GM21529 (cell line): ENCODE data around the gene OR2A7.
"Not testable (repeated sequence)": the region's sequence is repeated elsewhere in the genome, so short reads cannot be mapped to it uniquely, and the experiment has no call there.

Experiments used
- ATAC-seq: cut with Tn5 transposase; IDR thresholded peaks from one replicate; pipeline ENCODE4 v1.9.1; 2021; ENCODE audit not compliant: unreplicated experiment

The OR2A7 gene, protein sequence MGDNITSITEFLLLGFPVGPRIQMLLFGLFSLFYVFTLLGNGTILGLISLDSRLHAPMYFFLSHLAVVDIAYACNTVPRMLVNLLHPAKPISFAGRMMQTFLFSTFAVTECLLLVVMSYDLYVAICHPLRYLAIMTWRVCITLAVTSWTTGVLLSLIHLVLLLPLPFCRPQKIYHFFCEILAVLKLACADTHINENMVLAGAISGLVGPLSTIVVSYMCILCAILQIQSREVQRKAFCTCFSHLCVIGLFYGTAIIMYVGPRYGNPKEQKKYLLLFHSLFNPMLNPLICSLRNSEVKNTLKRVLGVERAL

DNA sequence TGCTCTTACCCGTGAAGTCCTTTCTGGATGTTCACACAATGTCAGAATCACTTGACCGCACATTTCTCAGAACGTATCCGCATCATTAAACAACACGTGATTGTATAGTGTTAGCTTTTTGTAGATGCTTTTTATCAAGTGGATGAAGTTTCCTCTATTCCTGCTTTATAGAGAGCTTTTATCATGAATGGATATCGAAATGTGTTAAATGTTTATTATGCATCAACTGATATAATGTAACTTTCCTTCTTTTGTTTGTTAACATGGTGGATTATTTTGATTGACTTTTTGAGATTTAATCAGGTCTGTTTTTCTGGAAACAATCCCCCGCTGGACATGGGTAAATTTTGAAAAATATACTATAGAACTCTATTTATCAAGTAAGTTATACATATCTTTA lies at the start of gene OR2A7:
OR2A7 (minus strand) TSS at position 101 of the 400 bp plus-strand sequence. CDS start 5,164 bp downstream, outside the sequence.
- not testable (repeated sequence) for ATAC-seq

DNA sequence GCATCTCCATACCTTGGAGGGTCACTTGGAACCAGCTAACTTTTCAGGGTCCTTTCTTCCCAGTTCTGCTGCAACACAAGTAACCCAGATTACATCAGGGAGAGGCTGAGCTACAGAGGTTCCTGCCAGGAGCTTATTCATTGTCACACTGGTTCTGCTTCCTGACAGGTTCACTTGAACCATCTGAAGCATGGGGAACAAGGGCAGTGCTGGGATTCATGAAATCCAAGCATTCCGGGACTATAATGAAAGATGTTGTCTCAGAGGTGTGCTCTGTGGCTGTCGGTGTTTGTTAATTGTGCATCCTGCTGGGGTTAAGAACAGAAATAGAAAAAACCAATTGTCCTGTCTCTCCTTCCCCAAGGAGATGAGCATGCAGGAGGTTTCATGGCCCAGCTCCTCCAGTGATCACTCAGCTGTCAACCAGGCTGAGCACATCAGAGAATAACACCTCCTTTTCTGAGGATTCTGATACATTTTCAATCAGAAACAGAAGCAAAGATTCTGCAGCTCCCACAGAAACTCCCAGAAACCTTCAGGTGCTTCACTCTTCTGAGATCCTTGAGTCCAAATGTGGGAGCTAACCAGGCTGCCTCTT lies 47.4 kb upstream of the OR2A7 start, which contains the start of gene OR2A1:
OR2A1 (plus strand) TSS at position 548 of the 598 bp plus-strand sequence. CDS start 5,706 bp downstream, outside the sequence.
- ATAC-seq, result not testable (repeated sequence)

DNA sequence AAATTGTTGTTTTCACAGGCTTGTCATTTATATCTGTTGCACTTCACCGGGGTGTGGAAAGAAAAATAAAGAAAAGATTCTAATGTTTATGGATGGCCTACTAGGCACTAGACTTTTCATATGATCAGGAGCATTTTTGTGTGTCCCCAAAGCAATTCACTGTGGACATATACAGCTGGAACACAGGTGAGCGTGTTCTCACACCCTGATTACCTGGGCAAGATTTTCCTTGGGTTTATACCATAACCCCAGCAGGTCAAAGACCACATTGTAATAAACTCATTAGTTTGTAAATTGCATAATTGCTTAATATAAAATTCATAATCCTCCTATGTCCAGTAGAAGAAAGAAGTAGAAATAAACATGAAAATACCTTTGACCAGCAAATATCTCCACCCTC lies 46.6 kb upstream of the OR2A7 start:
- not testable (repeated sequence) for ATAC-seq

DNA sequence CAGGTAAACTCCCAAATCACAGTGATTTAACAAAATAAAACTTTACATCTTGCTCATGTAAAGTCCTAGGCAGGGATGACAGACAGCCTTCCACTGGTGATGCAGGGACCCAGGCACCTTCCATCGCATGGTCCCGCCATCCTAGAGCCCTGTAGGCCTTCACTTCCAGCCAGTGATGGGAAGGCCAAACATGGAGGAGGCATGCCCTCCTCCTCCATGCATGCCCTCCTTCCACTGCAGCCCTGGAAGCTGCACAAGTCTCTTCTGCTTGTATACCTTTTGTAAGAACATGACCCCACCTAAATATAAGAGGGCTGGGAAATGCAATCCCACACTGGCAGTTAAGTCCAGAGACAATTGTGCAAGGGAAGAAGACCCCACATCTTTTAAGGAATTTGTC lies 45.1 kb upstream of the OR2A7 start:
- ATAC-seq, result not testable (repeated sequence)

DNA sequence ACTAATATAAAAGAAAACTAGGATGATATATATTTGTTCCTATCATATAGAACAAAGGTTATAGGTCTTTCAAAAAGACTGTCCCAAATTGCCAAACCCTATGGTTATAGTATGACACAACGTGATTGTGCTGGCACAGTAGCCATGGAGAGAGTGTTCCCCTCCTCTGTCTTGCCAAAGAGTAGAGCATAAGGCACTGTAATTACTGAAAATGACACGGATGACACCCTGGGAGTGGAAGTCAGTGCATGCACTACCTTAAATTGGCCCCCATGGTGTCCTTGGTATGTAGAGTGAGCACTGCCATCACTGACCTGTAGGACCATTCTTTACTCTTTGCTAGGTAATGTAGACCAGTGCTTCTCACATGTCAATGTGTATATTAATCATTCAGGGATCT lies 40.6 kb upstream of the OR2A7 start:
- not testable (repeated sequence) for ATAC-seq

DNA sequence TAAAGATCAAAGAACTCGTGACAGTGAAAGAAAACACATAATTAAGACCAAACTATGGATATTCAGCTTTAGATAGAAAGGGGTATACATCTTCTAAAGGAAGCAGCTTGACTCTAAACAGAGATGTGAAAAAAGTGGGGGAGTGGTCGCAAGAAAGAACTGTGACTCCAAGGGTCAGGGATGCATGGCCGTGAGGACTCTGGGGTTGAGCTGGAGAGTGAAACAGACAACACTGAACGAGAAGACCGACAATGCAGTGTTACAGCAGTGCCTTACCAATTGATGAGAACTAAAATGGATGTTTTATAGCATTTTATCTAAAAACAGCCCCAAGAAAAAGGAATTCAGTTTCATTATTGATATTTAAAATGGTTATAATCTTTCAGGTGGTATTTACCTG lies 39.0 kb upstream of the OR2A7 start:
- ATAC-seq, result not testable (repeated sequence)

DNA sequence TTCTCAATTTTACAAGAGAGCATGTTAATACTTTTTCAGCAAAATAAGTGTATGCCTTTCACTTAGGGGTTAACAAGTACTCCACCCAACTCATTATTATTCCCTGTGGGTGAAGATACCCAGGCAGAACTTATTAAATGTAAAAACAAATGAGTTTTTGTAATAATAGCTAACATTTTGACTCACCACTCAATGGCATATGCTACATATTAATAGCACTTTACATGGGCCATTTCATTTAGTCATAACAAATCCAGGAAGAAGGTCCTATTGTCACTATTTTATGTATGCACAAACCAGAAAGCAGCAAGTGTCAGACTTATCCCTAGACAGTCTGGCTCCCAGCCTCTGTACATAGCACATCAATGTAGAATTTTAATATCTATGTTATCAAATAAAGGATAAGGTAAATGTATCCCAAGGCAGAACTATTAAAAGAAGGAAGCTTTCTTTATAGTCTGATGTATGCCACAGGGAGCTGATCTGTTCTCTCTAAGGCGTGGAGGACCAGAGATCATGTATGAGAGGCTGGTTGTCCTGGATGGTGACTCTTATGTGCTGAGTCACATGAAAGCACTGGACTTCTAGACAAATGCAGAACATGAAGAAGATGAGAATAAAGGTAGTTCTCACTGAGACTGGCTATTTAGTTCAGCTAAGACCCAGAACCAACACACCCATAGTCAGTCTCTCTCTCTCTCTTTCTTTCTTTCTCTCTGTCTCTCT lies 38.1 kb upstream of the OR2A7 start:
- ATAC-seq, result not testable (repeated sequence)

DNA sequence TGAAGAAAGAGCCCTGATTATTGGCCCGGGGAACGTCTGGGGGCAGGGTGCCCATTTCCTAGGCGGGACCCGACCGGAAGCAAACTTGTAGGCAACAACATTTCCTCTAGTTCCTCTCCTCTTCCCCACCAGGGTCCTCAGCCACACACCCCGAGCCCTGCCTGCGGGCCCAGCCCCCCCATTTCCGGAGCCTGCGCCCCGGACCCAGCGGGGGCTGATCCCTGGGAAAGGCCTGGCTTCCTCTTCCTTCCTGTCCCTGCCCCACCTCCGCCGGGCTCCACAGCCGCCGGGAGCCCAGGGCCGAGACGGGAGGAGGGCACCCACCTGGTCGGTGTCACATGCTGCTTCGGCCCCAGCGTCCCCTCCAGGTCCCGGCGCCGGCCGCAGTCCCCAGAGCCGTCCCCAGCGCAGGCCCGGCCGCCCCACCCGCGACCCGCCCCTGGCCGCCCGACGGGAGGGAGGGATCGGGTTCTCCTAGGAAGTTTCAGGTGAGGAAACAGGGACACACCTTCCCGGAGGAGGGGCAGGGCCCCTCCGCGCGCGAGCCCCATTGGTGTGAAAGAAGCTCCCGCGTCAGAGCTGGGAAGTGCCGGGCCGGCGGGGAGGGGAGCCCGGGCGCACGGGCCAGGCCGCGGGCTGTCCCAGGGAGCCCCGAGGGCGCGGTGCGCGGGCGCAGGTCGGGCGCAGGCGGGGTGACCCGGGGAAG lies 29.4 kb upstream of the OR2A7 start:
- ATAC-seq, result peak; percentile 75

DNA sequence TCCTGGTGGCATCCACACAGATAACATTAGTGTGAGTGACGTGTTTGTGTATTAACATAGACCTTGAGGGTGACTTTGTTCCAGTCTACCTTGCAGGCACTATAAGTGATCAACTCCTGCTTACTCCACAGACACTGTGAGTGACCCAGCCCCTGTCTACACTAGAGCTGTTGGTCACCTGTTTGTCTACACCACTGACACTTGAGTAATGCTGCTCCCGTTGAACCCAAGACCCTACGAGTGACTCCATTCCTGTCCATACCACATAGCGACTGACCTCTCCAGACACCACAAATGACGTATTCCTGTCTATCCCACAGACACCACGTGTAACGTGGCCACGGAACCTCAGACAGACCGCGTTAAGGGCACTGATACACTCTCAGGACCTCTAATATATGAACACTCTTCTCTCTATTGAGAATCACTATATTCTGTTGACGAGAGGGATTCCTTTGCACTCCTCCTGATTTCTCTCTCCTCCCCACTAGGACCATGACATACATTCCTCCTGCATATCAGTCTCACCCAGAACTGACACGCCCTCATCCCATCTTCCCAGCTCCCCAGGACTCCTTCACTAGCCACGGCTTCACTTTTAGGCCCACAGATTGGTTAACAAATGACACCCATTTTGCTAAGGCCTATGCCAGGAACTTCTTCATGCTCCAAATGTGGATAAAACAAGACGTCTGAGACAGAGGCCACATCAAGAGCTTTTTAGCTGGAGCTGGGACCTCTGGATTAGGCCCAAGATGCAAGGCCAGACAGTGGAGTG lies 28.0 kb upstream of the OR2A7 start:
- ATAC-seq, result not testable (repeated sequence)

DNA sequence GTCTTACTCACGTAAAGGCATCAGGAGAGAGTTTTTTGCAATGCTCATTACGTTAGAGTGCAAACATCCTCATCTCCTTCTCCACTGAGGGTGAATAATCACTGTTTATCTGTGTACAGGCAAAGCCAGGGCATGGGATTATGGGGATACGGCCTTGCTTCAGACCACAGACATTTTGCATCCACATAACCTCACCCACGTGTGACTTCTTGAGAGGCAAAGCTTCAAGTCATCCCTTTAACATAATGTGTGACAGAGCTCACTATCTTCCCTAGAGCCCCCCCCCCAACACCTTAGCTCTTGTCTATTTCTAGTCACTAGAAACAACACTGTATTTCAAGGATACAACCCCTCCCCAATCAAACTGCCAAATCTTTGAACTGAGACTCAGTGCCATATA lies 27.0 kb upstream of the OR2A7 start:
- ATAC-seq, result not testable (repeated sequence)

DNA sequence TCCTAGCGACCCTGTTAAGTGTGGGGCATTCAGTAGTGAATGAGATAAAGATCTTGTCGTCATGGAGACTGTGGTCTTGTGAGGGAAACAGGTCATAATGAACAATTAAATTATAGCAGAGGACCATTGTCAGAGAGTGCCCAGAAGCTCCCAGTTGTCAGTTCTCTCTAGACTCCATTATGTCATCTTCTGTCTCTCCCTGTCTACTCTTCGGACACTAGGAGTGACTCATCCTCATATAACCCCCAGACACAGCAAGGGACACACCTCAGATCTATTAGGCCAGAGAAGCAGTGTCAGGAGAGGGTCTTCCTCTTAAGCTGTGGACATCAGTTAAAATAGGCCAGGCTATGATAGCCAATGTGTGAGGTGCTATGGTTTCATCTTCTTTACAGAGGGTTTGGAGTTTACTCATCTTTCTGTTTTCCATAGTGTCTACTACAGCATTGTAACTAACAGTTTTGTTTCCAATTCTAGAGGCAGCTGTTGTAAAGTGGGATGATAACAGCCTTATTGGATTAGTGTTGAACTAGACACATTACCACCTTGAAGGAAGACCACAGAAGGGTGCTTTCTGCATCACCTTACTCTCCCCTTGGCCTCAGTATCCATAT lies 22.7 kb upstream of the OR2A7 start:
- ATAC-seq, result not testable (repeated sequence)

DNA sequence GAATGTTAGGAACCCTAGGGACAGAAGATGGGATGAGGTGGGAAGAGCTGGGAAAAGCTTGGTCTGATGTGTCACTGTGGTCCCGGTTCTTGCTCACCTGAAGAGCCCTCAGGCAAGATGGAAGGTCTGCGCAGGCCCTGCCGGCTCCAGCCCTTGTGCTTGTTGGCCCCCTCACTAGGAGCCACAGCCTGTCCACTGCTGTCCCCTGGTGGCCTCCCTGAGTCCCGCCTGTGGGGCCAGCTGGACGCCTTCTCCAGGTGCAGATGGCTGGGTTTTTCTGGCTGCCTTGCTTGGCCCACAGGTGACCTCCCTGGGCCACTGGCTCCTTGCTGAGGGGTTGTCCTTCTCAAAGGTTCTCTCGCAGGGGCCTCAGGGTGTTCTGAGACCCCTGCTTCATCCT lies 19.1 kb upstream of the OR2A7 start:
- ATAC-seq, result not testable (repeated sequence)

DNA sequence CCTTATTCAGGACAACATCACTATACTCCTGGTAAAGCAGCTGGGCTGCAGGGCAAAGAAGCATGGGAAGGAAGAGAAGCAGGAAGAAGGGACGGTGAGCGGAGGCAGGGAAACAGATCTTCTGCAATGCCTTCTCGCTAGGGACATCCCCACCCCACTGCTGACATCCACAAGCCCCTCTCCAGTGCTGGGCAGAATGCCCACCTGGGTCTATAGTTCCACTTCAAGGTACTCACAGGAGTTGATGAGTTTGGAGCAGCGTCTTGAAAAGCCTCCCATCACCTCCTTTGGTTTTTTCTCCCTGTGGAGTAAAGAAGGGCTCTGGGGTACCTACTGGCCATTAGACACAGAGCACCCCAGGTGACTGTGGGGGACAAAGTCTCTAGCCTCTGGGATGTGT lies 17.9 kb upstream of the OR2A7 start:
- not testable (repeated sequence) for ATAC-seq

DNA sequence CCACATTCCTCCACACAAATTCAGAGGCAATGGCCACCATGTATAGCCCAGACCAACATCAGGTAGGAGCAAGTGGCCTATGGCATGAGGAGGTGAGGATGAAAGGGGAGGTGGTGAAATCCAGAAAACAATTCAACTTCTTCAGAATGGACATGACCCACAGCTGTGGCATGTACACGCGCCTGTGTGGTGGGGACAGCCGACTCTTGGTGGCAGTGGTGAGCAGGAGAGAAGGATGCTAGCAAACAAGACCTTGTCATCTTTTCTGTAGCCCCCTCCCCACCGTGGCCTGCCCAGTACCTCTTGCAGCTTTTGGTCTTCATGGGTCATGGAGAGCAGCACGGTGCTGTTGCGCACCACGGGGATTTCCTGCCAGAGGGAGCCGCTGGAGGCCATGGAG lies 17.4 kb upstream of the OR2A7 start:
- not testable (repeated sequence) for ATAC-seq

DNA sequence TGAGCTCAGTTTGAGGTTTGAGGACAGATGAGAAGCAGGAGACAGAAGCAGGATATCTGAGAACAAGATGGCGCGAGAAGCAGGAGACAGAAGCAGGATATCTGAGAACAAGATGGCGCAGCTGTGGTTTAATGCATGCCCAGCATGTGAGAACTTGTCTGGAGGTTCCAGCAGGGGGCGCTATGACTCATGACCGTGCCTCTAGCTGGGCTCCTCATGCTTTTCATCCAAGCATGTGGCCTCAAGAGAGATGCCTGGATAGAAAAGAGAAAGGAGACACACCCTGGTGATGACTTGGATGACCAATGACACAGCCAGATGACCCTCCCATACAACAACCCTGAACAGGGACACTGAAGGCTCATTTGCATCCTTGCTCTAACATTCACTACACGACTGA lies 15.4 kb upstream of the OR2A7 start:
- peak; percentile 49 for ATAC-seq

DNA sequence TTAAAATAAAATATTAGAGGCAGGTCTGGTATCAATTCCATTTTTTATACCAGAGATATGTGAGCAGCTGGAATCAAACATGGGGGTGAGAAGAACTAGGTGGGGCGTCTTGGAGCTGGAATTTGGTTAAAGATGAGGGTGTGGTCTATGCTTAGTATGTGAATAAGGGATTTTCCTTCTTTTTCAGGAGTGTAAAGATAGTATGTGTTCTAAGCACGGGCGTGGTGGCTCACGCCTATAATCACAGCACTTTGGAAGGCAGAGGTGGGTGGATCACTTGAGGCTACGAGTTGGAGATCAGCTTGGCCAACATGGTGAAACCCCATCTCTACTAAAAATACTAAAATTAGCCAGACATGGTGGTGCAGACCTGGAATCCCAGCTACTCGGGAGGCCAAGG lies 10.7 kb upstream of the OR2A7 start:
- not testable (repeated sequence) for ATAC-seq

DNA sequence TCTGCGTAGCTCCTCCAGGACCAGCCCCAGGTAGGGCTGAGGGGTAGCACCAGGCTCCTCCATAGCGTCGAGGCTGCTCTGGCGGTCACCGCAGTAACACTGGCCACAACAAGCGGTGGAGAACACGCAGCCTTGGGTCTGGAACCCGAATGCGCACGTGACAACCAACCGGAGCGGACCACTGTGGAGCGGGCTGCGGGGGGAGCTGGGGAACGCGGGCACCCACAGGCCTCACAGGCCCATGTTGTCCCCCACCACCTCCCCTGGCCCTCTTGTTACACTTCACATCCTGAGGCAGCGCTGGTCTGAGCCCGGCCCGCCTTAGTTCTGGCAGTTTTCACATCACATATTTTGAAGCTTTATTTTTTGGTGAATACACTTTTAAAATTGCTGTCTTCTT lies 4.6 kb upstream of the OR2A7 start, which contains the start of gene CTAGE8:
CTAGE8 (minus strand) TSS at position 101 of the 400 bp plus-strand sequence; CDS start at position 63, 38 bp downstream.
- ATAC-seq, result not testable (repeated sequence)

DNA sequence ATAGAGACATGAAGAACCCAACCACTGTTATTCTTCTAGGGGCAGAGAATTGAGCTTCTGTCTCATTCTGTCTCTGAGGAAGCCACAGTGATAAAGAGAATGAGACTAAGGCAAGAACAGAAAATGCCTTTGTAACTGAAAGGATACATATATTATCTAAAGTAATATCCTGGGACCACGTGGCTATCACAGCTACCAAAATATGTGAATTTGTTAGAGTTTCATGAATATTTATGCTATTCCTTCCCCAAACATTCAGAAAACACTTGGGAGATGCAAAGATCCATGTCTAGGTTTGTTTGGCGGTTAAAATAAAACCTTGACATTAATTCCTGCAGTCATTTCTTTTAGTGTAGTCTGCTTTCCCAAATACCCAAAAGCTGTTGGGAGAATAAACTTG lies 2.5 kb downstream of the OR2A7 start:
- not testable (repeated sequence) for ATAC-seq

DNA sequence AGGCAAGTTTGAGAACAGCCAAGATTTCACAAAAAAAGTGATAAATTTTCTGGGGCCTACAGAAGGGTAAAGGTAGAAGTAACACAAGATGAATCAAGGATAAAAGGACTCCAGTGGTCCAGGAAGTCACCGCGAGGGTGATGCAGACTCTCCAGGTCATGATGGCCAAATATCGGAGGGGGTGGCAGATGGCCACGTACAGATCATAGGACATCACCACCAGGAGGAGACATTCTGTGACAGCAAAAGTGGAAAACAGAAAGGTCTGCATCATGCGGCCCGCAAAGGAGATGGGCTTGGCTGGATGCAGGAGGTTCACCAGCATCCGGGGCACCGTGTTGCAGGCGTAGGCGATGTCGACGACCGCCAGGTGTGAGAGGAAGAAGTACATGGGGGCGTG lies 5.5 kb downstream of the OR2A7 start:
- ATAC-seq, result not testable (repeated sequence)

DNA sequence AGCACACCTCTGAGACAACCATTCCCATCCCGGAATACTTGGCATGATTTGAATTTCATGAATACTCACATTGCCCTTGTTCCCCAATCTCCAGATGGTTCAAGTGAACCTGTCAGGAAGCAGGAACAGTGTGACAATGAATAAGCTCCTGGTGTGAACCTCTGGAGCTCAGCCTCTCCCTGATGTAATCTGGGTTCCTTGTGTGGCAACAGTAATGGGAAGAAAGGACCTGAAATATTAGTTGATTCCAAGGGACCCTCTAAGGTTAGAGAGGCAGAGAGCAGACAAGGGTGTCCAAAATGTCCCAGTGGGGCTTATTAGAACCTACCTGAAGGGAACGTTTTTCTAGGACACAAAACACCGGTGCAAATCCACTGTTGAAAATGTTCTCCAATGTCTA lies 8.5 kb downstream of the OR2A7 start:
- ATAC-seq, result no peak
